Endothelial cell of hepatic sinusoid (primary cell): ENCODE measurements around the gene MYL9.
"Not testable (repeated sequence)": the region's sequence is repeated elsewhere in the genome, so short reads cannot be mapped to it uniquely, and the experiment has no call there.

Source experiments
- in situ Hi-C: cut with HindIII; loops from 2 replicates; pipeline ENCODE4 v1.10.0; 2017; ENCODE audit warnings: low sequenced_read_pairs

Gene MYL9

DNA sequence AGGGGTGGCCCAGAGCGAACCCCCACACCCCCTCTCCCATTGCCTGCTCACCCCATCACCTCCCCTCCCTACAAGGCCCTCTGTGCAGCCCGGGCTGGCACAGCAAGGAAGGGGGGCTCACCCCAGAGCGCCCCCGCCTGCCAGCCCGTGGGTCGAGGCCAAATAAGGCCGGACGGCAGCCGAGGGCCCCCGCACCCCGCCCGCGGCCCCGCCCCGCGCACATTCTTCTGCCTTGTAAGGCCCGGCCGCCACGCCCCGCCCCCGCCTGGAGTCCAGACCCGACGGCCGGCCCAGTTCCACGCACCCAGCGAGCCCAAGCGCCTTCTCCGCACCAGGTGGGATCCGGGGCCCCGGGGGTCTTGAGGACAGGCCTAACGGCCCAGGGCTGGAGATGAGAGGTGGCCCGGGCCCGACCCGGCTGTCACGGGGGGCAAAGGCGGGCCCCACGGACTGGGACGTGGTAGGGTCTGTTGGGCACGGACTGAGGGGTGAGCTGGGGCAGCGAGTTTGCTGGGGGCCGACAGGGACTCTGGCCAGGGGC is at the start of gene MYL9:
Gene MYL9 (plus strand): TSS at position 293 of the 541 bp plus-strand sequence. CDS start 3,366 bp downstream, outside the sequence.
- in situ Hi-C loops, result no loop called here

DNA sequence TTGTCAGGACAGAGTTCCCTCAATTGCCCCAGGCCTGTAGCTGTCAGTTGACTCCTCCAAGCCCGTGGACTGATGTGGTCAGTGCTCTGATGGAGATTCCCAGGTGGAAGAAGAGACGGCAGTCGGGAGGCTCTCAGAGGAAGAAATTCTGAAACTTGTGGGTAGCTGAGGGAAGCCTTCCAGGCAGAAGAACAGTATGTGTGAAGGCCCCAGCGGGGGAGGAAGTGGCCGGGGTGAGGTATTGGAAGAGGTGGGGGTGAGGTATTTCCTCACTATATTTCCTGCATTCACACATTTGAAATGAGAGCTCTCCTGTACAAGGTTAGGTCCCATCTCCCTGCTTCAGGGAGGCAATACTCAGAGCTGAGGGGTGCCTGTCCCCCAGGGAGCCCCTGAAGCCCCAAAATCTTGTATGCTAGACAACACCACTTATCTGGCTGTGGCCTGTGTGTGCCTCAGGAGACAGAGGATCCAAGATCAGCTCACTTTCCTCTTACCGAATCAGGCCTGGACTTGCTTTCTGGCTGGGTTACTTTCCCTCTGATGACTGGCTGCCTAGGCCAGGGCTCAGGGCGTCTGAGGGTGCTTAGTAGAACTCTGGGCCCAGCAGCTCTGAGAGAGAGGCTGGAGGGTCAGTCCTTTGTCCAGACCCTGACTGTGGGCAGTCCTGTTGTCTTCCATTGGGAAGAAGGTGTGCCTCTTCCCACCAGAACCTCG is 49.3 kb upstream of the MYL9 start:
- in situ Hi-C loops, result no loop called here

DNA sequence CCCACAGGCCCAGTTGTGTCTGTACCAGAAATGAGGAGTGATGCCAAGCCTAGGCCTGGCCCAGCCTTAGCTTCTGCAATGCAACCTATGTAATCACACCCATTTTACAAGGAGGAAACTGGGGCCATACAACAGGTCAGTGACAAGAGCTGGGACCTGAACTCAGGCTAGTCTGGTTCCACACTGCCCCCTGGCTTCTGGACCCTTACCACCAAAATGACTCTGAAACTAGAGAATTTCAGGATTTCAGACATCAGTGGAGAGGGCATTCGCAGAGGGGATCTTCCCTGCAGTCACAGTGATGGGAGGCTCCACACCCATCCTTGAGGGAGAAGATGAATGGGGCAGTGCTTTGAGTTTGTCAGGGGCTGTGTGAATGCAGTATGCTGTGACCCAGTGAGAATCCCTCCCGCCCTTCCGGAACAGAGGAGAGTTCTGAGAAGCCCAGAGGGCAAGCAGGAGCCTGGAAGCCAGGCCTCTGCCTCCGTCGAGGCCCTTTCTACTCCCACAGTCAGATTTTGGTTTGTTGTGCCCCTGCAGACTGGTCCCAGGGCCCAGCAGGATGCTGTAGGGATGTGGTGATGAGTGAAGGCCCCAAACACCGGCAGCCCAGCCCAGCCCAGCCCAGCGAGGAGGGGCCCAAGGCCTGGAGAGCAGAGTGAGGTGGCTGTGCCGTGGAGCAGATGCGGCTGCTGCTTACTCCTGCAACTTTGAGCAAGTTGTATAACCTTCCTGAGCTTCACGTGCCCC is 48.1 kb upstream of the MYL9 start:
- in situ Hi-C loops, result no loop called here

DNA sequence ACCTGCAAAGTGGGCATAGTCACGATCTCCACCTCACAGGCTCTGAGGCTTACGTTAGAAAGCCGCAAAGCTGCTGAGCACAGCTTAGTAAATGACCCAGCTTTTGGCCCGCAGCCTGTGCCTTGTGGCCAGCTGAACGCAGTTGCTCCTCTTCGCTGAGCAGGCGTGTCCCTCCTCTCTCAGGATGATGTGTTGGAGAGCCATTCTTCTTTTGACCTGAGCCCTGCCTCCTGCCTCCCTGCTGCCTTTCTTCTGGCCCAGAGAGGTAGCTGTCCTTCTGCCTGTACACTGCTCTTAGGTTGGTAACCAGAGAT is 47.6 kb upstream of the MYL9 start:
- in situ Hi-C loops, result no loop called here

DNA sequence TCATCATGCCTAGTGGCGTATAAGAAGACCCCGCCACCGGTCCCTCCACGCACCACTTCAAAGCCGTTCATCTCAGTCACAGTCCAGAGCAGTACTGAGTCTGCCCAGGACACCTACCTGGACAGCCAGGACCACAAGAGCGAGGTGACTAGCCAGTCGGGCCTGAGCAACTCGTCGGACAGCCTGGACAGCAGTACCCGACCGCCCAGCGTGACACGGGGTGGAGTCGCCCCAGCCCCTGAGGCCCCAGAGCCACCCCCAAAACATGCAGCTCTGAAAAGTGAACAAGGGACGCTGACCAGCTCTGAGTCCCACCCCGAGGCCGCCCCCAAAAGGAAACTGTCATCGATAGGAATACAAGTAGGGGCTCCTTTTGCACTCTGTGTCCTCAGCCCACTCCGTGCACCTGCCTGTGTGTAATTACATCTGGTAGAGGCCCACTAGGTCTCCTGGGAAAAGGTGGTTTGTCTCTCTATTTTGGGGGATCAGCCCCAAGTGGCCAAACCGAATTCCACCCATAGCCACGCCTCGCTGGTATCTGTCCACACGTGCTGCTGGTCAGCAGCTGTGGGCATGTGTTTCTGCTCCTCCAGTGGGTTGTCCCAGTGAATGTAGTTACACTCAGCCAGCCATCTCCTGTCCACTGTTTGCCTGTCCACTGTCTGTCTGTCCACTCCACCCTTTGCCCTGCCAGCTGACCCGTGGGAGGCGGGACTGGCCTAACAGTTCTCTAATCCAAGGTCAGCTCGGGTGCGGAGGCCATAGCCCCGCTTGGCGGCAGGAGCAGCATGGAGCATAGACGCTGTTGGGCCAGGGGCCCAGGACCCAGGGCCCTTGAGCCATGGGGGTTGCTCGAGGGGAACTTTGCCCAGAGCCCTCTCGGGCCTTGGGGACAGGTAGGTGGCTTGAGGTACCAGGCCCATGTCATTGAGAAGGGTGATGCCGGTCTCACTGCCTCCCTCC is 44.3 kb upstream of the MYL9 start:
- in situ Hi-C loops, result no loop called here

DNA sequence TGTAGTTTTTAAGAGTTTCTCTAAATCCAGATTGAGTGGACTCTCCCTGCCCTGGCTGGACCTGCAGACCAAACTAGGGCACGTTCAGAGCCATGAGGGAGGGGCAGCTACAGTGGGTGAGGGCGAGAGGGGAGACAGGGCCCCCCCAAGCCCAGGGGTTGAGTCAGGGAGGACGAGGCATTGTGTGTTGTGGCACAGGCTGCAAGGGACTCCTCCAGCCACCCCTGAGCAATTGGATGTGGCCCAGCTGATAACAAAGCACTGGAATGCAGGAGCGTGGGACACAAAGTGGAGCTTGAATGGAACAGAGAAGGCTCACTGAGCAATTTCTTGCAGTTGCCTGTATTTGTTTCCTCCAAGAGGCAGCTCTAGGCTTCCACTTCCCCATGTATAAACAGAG is 43.5 kb upstream of the MYL9 start:
- in situ Hi-C loops, result no loop called here

DNA sequence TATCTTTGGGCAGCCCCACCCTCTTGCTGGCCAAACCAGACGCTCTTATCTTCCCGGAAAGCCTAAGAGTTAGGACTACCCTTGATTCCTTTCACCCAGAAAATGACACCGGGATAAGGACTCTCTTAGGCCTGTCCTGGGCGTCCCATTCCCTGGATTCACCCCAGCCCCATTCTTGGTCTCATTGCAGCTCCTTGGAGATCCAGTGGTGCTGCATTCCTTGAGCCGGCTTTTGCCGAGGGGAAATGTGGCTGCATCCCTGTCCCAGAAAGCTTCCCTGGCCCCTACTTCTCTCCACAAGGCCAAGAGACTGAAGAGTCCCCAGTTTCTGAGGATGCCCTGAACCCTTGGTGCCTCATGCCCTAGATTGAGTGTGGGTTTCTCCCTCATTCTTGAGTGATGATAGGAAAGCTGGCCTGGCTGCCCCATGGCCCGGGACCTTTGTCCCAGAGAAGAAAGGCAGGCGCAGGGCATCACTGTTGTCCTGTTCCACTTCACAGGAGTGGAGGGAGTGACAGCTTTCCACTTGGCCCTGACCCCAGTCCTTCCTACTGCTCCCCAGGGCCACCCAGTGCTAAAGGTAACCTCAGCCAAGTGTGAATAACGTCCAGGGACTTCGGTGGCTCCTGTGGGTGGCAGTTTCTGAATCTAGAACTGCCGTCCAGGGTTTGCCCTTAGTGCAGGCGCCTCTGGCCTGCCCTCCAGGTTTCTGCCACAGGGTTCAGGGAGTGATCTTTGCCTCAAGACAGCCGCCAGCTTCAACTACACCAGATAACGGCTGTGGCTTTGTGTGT is 42.7 kb upstream of the MYL9 start:
- in situ Hi-C loops, result no loop called here

DNA sequence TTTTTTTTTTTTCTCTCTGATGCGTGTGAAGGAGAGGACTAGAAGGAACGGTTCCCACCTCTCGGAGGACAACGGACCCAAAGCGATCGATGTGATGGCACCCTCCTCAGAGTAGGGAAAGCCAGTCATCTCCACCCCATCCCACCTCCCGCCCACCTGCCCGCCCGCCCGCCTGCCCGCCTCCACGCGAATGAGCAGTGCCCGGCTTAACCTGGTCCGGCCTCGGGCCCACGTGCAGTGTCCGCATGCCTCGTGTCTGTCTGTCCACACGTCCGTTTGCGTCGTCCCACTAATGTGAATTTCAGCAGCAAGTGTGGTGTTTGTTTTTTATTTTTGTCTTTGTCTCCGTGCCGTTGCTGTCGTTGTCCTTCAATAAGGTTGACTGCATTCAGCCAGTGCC is 42.1 kb upstream of the MYL9 start:
- in situ Hi-C loops, result no loop called here

DNA sequence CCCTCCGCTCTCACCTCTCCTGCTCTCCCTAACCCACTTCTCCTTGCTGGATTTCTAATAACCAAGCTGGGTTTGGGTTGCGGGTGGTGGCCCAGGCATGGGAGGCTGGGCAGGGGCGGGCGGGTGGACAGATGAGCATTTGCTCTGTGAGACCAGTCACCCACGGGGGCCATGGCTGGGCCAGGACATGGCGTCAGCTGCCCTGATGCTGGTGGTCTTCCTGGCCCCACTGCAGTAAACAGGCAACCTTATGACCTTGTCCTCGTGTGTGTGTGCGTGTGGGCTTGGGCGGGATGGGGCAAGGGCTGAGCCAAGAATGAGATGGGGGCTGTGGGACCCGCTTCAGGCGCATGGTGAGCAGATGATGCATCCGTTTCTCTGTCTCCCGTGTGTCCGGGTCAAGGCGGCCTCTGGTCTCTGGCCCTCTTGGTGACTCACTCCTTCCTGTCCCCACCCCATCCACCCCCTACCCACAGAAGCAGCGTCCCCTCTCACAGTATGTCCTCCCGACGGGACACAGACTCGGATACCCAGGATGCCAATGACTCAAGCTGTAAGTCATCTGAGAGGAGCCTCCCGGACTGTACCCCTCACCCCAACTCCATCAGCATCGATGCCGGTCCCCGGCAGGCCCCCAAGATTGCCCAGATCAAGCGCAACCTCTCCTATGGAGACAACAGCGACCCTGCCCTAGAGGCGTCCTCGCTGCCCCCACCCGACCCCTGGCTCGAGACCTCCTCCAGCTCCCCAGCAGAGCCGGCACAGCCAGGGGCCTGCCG is 41.4 kb upstream of the MYL9 start:
- in situ Hi-C loops, result no loop called here

DNA sequence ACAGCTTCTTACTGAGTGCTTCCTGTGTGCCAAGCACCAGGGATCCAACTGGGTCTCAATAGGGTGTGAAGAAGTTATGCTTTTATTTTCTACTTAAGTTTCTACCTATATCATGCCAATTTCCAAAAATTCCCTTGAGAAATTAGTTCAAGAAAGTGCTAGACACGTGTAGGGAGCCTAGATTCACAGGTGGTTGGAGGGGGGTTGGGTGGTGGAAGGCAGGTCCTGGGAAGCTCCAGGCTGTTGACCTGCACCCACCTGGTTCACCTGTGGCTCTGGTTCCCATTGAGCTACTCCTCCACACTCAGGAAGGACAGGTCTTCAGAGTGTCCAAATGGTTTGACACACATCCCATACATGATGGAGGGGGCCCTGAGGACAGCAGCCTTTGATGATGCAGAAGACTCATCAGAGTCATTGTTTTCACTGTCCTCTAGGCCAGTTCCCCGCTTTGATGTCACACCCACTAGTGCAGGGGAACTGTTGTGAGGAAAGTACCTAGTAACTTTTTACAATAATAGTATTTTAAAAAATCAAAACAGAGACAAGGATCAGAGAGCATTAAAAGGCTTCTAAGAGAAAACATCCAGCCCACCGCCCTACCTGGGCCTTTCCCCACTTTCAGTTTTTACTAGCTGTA is 39.8 kb upstream of the MYL9 start:
- in situ Hi-C loops, result no loop called here

DNA sequence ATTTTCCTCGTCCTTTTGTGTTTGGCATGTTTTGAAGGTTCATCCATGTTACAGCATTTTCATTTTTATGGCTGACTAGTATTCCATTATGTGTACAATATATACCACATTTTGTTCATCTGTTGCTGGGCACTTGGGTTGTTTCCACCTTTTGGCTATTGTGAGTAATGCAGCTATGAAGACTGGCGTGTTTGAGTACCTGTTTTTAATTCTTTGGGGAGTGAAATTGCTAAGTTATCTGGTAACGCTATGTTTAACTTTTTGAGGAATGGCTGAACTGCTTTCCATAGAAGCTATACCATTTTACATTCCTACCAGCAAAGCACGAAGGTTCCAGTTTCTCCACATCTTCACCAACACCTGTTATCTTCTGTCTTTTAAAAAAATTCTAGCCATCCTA is 37.0 kb upstream of the MYL9 start:
- in situ Hi-C loops, result no loop called here

DNA sequence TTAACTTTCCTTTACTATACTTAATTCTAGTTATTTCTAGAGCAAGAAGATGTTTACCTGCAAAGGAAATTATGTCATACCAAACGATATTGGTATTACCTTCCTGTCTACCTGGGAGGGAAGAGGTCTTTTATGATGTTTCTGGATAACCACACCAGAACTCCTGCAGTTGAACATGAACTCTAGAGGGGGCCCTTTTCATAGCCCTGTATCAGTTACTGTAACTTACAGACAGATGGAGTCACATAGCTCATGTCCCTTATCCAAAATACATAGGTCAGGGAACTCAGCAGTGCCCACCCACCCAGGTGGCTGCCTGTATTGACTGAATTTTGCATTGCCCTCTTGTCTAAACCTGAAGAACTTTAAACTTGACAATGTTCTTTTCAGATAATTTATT is 35.1 kb upstream of the MYL9 start:
- in situ Hi-C loops, result no loop called here

DNA sequence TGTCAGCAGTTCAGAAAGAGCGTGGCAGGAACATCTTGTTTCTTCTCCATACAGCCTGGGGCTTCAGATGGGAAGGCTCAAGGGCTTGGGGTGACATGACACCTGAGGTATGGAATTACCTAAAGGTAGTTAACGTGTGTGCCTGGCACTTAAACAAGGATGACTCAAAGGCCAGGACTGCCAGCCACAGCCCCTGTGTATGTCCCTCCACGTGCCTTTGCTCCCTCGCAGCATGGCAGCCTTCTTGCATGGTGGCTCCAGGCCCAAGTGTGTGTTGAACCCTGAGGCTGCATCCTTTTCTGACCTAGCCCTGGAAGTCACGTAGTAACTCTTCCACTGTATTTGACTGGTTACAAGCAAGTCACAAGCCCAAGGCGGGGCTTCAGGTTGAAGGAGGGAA is 33.6 kb upstream of the MYL9 start:
- in situ Hi-C loops, result no loop called here

DNA sequence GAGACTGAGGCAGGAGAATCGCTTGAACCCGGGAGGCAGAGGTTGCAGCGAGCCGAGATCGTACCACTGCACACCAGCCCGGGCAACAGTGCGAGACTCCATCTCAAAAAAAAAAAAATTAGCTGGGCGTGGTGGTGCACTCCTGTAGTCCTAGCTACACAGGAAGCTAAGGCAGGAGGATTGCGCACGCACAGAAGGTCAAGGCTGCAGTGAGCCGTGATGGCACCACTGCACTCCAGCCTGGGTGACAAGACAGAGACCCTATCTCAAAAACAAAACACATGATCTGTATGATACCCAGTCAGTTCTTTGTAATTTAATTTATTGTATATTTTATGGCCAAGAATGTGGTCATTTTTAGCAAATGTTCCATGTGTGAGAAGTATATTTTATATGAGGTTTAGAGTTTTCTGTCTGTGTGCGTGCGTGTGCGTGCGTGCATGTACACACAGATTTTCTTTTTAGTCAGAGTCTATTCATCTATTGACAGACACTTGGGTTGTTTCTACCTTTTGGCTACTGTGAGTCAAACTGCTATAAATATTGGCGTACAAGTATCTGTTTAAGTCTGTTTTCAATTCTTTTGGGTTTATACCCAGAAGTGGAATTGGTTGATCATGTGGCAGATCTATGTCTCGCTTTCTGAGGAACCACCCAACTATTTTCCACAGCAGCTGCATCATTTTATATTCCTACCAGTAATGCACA is 22.2 kb upstream of the MYL9 start:
- in situ Hi-C loops, result no loop called here

DNA sequence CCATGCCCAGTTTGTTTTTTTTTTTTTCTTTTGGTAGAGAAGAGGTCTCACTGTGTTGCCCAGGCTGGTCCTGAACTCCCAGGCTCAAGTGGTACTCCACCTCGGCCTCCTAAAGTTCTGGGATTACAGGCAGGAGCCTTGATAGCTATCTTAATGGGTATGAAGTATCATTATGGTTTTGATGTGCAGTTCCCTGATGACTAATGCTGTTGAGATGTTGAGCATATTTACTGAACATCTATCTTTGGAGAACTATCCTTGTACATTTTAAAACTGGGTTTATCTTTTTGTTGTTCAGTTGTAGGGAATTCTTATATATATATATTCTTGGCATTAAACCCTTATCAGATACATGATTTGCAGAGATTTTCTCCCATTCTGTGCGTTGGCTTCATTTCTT is 21.4 kb upstream of the MYL9 start:
- in situ Hi-C loops, result no loop called here

DNA sequence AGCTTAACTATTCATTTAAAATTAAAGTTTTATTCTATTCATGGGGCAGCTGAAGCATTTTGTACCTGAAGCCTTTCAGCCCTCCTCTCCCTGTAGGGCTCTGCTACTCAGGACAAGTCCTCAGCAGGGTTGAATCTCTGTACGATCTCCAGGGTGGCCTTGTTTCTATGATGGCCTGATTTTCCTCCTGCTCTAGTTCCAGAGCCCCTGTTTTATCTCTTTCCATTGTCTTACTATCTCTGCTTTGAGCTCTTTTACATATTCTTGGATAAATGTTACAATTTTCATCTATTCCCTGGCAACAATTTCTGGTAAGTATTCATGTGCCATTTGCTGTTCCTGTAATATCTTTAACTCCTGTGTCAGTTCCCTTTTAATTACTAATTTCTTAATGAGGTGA is 19.8 kb upstream of the MYL9 start:
- in situ Hi-C loops, result no loop called here

DNA sequence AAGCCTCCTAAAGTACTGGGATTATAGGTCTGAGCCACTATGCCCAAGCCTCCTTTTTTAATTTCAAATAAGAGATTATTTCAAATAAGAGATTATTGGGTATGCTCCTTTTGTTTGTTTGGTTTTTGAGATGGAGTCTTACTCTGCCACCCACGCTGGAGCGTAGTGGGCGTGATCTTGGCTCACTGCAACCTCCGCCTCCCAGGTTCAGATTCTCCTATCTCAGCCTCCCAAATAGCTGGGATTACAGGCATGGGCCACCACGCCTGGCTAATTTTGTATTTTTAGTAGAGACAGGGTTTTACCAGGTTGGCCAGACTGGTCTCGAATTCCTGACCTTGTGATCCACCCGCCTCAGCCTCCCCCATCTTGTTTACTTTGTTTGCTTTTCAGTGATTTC is 18.9 kb upstream of the MYL9 start:
- in situ Hi-C loops, result not testable (repeated sequence)

DNA sequence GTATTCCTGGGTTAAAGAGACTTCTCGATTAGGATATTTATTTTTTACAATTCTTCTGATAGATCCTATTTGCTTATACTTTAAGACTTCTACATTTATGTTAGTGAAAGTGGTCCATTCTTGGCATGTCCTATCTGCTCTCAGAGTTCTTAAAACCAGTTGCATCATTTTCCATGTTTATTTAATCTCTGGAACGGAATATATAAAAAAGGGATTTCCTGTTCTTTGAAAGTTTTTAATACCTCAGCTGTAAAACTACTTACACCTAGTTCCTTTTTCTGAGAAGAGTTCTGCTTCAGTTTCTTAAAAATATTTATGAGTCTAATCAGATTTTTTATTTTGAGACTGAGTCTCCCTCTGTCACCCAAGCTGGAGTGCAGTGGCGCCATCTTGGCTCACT is 18.0 kb upstream of the MYL9 start:
- in situ Hi-C loops, result no loop called here
